NCI-H1105 (cell line): ENCODE data around the gene DPF3.

Source experiments
- DNase-seq: peaks from one replicate; lab custom pipeline; 2025; lab: John Stamatoyannopoulos, UW

The DPF3 gene

GRCh38 chr14:72614891-72615415 is 278.9 kb downstream of the DPF3 start:
- DNase-seq, result no peak

GRCh38 chr14:72614365-72614764 is 279.5 kb downstream of the DPF3 start:
- no peak for DNase-seq

DNA sequence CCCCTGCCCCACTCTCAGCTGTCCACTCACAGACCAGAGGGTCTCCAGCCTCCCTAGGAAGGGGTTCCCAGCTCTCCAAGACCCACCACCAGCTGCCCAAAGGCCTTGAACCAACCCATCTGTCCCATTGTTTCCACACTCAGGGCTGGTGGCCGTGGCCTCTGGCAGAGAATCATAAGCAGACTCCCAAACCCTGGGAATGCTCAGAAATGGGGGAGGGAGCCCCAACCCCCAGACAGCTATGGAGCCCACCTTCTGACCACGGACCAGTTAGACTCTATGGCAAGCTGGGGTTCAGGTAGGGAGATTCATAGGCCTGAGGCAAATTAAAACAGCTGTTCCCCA is 280.0 kb downstream of the DPF3 start:
- DNase-seq, result no peak

- DNase-seq, result no peak
These were observed 280.5 kb downstream of the DPF3 start for GRCh38 chr14:72613231-72613974.

- DNase-seq, result no peak
These were observed 281.9 kb downstream of the DPF3 start for GRCh38 chr14:72612041-72612440.

DNA sequence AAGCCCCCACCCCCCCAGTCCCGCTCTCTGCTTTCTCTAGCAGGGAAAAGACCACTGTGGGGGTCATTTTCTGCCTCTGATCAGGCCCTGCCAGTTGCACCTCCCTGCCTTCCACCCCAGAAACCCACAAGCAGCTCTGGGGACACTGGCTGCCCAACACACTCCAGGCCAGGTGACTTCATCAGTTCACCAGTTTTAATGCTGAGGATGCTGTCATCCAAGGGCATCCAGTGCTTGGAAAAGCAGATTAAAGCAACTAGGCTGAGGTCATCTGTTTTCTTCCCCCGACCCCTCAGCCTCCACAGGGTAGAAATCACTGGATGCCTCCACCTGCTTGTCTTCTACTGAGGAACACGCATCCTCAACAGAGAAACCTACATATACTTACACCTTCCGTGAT is 282.4 kb downstream of the DPF3 start:
- DNase-seq, result no peak

- no peak for DNase-seq
These were observed 283.1 kb downstream of the DPF3 start for GRCh38 chr14:72610831-72611200.

DNA sequence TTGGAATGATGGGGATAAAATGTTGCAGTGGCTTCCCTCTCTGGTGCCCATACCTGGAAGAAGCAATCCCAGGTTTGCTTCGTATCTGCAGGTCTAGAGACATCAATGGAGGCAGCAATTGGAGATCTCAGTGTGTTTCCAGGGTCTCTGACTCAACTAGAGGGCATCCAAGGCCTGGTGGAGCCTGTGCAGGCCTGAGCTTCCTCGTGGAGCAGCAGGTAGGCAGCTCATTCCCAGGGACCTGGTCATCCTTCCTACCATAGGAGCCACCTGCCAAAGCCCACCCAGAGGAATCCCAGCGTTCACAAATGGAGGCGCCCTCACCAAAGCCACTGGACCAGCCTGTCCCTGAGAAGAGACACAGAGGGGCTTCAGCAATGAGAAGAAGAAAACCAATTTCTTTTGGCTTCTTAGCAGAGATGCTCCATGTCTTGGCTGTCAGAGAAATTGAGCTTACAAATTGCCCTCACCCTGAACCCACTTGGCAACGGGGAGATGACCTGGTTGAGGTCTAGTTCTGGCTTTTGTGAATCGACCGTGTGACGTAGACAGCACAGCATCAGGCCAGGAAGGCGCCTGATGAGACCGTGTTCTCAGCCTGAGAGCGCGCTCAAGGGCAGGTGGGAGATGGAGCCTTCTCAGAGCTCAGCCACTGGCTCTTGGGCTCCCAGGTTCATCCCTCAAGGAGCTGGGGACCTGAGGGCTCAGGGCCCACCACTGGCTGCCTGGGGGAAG is 283.6 kb downstream of the DPF3 start:
- DNase-seq, result no peak

- DNase-seq, result no peak
These were observed 284.5 kb downstream of the DPF3 start for GRCh38 chr14:72609205-72609916.

GRCh38 chr14:72608391-72609204 is 285.3 kb downstream of the DPF3 start:
- no peak for DNase-seq

- no peak for DNase-seq
These were observed 286.3 kb downstream of the DPF3 start for GRCh38 chr14:72607386-72608130.

DNA sequence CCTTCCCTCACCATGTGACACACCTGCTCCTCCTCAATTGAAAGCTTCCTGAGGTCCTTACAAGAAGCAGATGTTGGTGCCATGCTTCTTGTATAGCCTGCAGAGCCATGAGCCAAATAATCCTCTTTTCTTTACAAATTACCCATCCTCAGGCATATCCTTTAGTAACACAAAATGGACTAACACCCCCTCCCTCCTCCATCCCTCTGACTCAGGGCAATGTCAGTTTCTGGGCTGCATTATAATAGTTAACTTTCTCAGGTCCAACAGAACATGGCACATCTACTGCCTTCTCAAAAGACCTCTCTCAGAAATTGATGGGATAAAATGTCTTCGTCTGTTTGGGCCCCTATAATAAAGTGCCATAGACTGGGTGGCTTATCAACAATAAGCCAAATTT is 287.0 kb downstream of the DPF3 start:
- DNase-seq, result no peak

DNA sequence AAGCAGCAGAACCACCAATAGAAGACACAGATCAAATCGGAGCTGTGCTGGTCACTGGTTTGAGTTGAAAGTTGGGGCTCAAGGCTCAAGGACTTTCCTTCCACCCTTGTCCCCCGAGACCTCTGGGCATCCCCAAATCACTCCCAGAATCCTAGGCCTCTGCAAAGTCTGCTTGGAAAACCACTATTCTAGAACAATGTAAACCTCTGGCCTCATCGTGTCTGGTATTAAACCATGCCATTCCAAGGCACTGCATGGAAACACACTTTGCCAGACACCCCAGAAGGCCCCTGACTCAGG is 288.0 kb downstream of the DPF3 start:
- DNase-seq, result no peak

DNA sequence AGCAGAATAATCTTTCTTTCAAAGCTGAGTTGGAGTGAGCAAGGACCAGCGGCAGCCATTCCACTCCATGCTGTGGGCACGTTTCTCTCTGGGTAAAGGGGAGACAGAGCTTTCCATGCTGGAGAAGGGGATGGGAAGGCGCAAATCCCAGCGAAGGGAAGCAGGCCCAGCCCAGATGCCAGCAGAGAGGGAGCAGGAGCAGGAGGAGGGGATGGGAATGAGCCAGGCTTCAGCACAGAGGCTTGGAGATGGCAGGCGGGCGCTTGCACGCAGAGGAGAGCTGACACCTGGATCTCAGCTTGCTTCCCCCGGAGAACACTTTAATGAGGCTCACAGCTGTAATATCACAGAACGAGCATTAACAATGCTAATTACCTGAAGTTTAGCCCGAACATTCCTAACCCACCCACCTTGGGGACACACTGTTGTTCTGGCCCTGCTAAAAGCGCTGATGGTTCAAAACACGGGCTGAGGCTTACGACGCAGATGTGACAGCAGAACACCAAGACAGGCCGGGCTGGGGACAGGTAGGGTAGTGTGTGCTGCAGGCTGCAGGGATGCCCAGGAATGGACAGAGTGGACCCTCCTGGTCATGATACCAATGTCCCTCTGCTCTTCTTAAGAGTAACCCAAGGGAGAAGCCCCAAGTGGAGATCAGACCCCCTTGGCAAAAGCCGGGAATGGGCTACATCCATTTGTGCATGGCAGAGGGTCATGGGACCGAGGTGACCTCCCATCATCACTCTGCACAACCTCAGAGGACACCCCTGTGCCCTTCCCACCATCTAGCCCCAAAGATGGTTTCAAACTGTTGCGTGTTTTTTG is 288.6 kb downstream of the DPF3 start:
- no peak for DNase-seq

- DNase-seq, result no peak
These were observed 289.8 kb downstream of the DPF3 start for GRCh38 chr14:72604133-72604532.

DNA sequence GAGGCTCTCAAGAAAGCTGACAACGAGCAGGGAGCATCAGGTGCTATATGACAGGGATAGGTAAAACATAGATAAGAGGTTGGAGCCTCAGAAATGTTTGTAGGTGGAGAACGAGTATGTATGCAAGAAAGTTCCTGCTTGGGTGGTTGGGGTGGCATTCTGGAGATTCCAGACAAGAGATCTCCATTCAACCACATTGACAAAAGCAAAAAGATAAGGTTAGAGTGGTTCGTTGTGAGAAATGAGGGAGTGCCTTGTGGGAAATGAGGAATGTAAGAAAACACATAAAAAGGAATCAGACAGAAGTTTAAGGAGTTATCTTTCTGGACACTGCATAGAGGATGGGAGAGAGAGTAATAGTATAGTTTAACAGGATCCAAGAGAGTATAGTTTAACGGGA is 290.3 kb downstream of the DPF3 start:
- DNase-seq, result no peak

- no peak for DNase-seq
These were observed 293.2 kb downstream of the DPF3 start for GRCh38 chr14:72600551-72601330.

DNA sequence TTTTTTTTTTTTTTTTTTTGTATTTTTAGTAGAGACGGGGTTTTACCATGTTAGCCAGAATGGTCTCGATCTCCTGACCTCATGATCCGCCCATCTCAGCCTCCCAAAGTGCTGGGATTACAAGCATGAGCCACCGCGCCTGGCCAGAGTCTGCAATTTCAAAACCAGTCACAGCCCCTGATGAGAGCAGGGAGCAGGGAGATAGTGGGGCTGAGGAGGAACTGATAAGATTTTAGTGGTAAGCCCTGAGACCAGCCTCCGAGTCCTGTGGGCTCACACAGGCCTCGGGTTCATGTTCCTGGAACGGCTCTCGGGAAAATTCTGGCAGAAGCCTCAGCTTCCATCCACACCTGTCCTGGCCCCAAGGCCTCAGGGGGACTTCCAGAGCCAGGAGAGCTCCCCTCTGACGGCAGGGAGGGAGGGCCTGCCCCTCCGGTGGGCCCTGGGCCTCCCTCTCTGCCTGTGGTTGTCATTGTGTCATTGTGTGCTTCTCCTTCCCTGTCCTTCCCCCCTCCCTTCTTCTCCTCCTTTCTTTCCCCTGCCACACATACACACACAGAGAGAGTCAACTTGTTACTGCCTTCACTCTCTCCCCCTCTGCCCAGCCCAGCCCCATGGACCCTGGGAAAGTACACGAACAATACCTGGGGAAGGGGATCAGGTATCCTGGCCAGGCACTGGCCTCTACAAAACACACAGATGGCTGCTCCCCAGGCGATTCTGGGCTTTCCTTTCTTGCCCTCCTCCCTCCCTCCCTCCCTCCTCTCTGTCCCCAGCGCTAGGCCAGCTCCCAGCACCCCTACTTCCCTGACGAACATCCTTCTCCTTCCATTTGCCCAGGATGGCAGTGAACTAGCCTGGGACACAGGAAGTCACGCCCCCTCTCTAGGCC is 294.1 kb downstream of the DPF3 start:
- no peak for DNase-seq

DNA sequence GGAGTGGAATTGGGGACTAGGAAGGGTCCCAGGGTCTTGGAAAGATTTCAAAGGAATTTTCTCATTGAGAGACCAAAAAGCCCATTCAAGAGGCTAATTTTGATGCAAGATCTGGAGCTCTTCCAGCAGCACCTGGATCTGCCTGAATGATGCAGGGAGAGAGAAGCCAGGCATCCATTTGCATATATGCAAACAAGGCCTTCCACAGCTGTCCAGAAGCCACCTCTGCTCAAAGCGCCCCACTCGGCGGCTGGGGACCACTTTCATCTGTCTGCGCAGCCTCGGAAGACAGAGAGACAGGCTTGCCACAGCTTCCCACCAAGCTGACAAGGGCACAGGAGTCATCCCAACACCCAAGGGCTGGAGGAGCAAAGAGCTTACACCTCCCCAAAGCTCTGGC is 295.6 kb downstream of the DPF3 start:
- DNase-seq, result no peak
